Measurements from ENCODE around the gene TTC13. TPM values are rescaled to one million over a fixed set of nuclear protein-coding genes. Genes with fewer than 3 reads are reported as not detected.
A peak's percentile ranks its signal among the peaks of the same experiment; 100 is the strongest.

TTC13 gene
- total and polyA plus RNA-seq, 10 of the 15 experiments (the other 5 are each of a cell fraction or from before 2014, with no cell fraction given): 5.8 to 30.8 (median 18.5) TPM

GRCh38 chr1:230992100-230992774 is 13.6 kb upstream of the TTC13 start:
- Histone ChIP-seq H2AFZ (ENCODE audit: control insufficient read depth, low read depth, low read length) (no peak overlapping the region), H3K4me2 (ENCODE audit: control insufficient read depth, insufficient read depth) (no peak overlapping the region), H3K36me3 (ENCODE audit: control insufficient read depth in 2 of 2, insufficient read depth in 2 of 2, low read length in 1 of 2) (peaks cover 2 to 23% of the 10 kb centered on the region in 2 experiments; a peak in 3 of 4 replicates), H3K4me1 (ENCODE audit: control insufficient read depth, insufficient read depth, low read length) (no peaks in the 10 kb centered on the region), H3K4me3 (no peak overlapping the region), H3K9me3 (replicated peaks; ENCODE audit: control insufficient read depth, insufficient read depth, low read length) (no peaks in the 10 kb centered on the region), H3K27me3 (replicated peaks in 1 of 2; ENCODE audit: control insufficient read depth in 2 of 2, insufficient read depth in 2 of 2, low read length in 1 of 2) (no peaks in the 10 kb centered on the region), H3K27ac (ENCODE audit: control insufficient read depth, insufficient read depth) (no peak overlapping the region), H4K20me1 (ENCODE audit: control insufficient read depth, insufficient read depth) (no peaks in the 10 kb centered on the region), H3K79me2 (ENCODE audit: control insufficient read depth, insufficient read depth, low read length) (no peaks in the 10 kb centered on the region), H3K9ac (ENCODE audit: control insufficient read depth, insufficient read depth, low read length) (no peak overlapping the region)
- no peak for FAIRE-seq
- POLR2A ChIA-PET: no interaction called here
- no peak for ATAC-seq
- in situ Hi-C loops (cut with MboI): no loop called here
- no peak for DNase-seq (ENCODE audit: low read depth, low spot score)
- no peak for TF ChIP-seq BHLHE40 (IDR thresholded peaks at IDR 0.05; ENCODE audit: borderline replicate concordance in 1 of 2, low read depth in 2 of 2, low read length in 1 of 2)
- CTCF ChIA-PET: interaction anchor here (0.6 to 0.7 kb wide), 2 partner anchors 19 to 76 kb away, joined by 3 read pairs; no protein-coding TSS in a partner anchor
- 90% methylated on average over 7 of the region's 7 CpGs for whole genome bisulfite sequencing (ENCODE audit: insufficient coverage, insufficient replicate concordance, low lambda C conversion rate, missing lambda C conversion rate)
- intact Hi-C loops (cut with micrococcal nuclease; ENCODE audit: unreplicated experiment): no loop called here
- no TSS peak for BruUV-seq (replicated peaks)
- SMC1A ChIA-PET (ENCODE audit: uncharacterized antibody, unreplicated experiment): no interaction called here
- RAD21 ChIA-PET (ENCODE audit: unreplicated experiment): no interaction called here

- in situ Hi-C loops (cut with MboI) (no loop called here), intact Hi-C loops (cut with micrococcal nuclease; ENCODE audit: unreplicated experiment) (no loop called here)
- no peak overlapping the region for H2AFZ ChIP-seq (ENCODE audit: control insufficient read depth, low read depth, low read length)
- no TSS peak for BruUV-seq (replicated peaks)
- H3K4me1 ChIP-seq (ENCODE audit: control insufficient read depth, insufficient read depth, low read length): no peaks in the 10 kb centered on the region
- H3K4me3 ChIP-seq: no peak overlapping the region
- DNase-seq (ENCODE audit: low read depth, low spot score) (no peak), ATAC-seq (0 out of 3 replicates have a peak, but pooled peaks have one; percentile 27), FAIRE-seq (no peak)
- RAD21 ChIA-PET (ENCODE audit: unreplicated experiment): no interaction called here
- TF ChIP-seq DPF2 (IDR thresholded peaks at IDR 0.05): no peak
- no peak for TF ChIP-seq EP300 (IDR thresholded peaks at IDR 0.05; ENCODE audit: borderline replicate concordance in 1 of 2, control insufficient read depth in 1 of 2, low read depth in 2 of 2, low read length in 2 of 2)
- TF ChIP-seq MTA3 (IDR thresholded peaks at IDR 0.05; ENCODE audit: borderline replicate concordance, low read length): no peak
- no peak for TF ChIP-seq ZSCAN29 (IDR thresholded peaks at IDR 0.05)
- no peak for TF ChIP-seq BMI1 (IDR thresholded peaks at IDR 0.05; ENCODE audit: borderline replicate concordance)
- TF ChIP-seq FOXK2 (IDR thresholded peaks at IDR 0.05): no peak
- no peak for TF ChIP-seq CTCF (IDR thresholded peaks at IDR 0.05 in 2 of 3, conservative IDR thresholded peaks at IDR 0.05 in 1 of 3; ENCODE audit: control insufficient read depth in 2 of 3, extremely low read depth in 1 of 3, insufficient read depth in 1 of 3, low read depth in 3 of 3, low read length in 3 of 3)
- TF ChIP-seq PAX5 (IDR thresholded peaks at IDR 0.05; ENCODE audit: borderline replicate concordance, low read depth, low read length): no peak
- TF ChIP-seq ASH2L (IDR thresholded peaks at IDR 0.05; ENCODE audit: borderline replicate concordance, low read depth): no peak
- no peak for TF ChIP-seq CREM (IDR thresholded peaks at IDR 0.05; ENCODE audit: low read depth)
- TF ChIP-seq USF1 (IDR thresholded peaks at IDR 0.05; ENCODE audit: borderline replicate concordance, extremely low read length, insufficient read depth, low read depth, low read length): no peak
- SMC1A ChIA-PET (ENCODE audit: uncharacterized antibody, unreplicated experiment): interaction anchor here (1.2 to 2.3 kb wide), 2 partner anchors 11 to 29 kb away, joined by 3 to 6 read pairs; no protein-coding TSS in a partner anchor
- no peaks in the 10 kb centered on the region for H4K20me1 ChIP-seq (ENCODE audit: control insufficient read depth, insufficient read depth)
- H3K9ac ChIP-seq (ENCODE audit: control insufficient read depth, insufficient read depth, low read length): no peak overlapping the region
- peaks cover 0 to 10% of the 10 kb centered on the region in 2 experiments; a peak in 2 of 4 replicates for H3K36me3 ChIP-seq (ENCODE audit: control insufficient read depth in 2 of 2, insufficient read depth in 2 of 2, low read length in 1 of 2)
- peaks cover 2% of the 10 kb centered on the region; the same call in 1 of the 2 replicates for H3K79me2 ChIP-seq (ENCODE audit: control insufficient read depth, insufficient read depth, low read length)
- no peaks in the 10 kb centered on the region for H3K9me3 ChIP-seq (replicated peaks; ENCODE audit: control insufficient read depth, insufficient read depth, low read length)
- POLR2A ChIA-PET: no interaction called here
- WGBS (ENCODE audit: insufficient coverage, insufficient replicate concordance, low lambda C conversion rate, missing lambda C conversion rate): 95% methylated on average over 3 of the region's 3 CpGs
- CTCF ChIA-PET: no interaction called here
- no peaks in the 10 kb centered on the region for H3K27me3 ChIP-seq (replicated peaks in 1 of 2; ENCODE audit: control insufficient read depth in 2 of 2, insufficient read depth in 2 of 2, low read length in 1 of 2)
- no peak overlapping the region for H3K27ac ChIP-seq (ENCODE audit: control insufficient read depth, insufficient read depth)
- H3K4me2 ChIP-seq (ENCODE audit: control insufficient read depth, insufficient read depth): no peak overlapping the region
Measured at GRCh38 chr1:230987448-230987847, 8.8 kb upstream of the TTC13 start.

All from GM12878 (cell line).